Sciatic nerve (tissue), 2 donors: ENCODE data around the gene LSR. TPM values are rescaled to one million over a fixed set of nuclear protein-coding genes. Genes with fewer than 3 reads are reported as not detected.
"Not testable (repeated sequence)": the region's sequence is repeated elsewhere in the genome, so short reads cannot be mapped to it uniquely, and the experiment has no call there.

Experiments
- ATAC-seq: fragments of 200-7000 bp; cut with Tn5 transposase; one replicate; pipeline ENCODE4 v1.9.1; 2020; ENCODE audit warnings: mild to moderate bottlenecking, moderate library complexity
- DNase-seq: peaks from one replicate; pipeline ENCODE4 v3.0.0-alpha.2; 2020; ENCODE audit warnings: low spot score
- intact Hi-C: fragments of 100-400 bp; cut with DNase I; formaldehyde crosslinking; loops from one replicate; pipeline ENCODE4 v1.14.2; 2022
- total RNA-seq: library from RNA; stranded (reverse); fragmentation: NEBNext Ultra II Directional; extraction: Animal tissue kit (Norgen Biotek cat#: 25700); gene quantifications from one replicate; pipeline ENCODE4 v1.2.1, GENCODE V29; 2021
- donor health status: DM: no; HTN: no; CAD: no.
- donor health status: DM: no; HTN: no; CAD: no.

The LSR gene
- total RNA-seq, 1 donor from 2014 or later = 9.3 TPM

DNA sequence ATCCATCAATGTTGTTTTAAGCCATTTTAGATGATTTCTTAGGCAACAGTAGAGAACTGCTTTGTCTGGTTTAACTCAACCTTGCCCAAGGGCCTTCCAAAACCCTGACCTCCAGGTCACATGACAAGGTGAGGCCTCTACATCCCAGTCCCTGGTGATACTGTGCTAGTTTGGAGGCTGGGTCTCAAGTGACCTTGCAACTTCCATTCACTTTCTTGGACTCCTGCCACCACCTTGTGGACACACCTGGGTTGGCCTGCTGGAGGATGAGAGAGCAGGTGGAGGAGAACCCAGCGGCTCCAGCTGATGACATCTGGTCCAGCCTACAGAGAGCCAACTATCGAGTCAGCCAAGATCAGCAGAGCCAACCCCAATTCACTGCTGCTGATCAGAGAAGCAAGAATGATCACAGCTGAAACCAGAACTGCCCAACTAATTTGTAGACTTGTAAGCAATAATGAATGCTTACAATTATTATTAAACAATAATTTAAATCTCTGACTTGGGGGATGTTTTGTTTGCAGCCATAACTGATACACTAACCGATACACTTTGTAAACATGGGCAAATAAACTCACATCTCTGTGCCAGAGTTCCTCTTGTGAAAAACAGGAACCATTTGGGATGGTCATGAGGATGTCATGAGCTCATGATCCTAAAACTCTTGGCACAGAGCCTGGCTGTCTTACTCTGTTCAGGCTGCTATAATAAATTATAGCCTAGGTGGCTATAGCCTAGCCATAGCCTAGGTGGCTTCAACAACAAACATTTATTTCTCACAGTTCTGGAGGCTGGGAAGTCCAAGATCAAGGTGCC lies 31.8 kb upstream of the LSR start:
- ATAC-seq (peak; percentile 70), DNase-seq (no peak)
- intact Hi-C loops = no loop called here

GRCh38 chr19:35217649-35217990 lies 31.2 kb upstream of the LSR start:
- DNase-seq = no peak
- no peak for ATAC-seq
- intact Hi-C loops = no loop called here

GRCh38 chr19:35219008-35219407 lies 29.8 kb upstream of the LSR start:
- ATAC-seq = no peak
- intact Hi-C loops = no loop called here
- no peak for DNase-seq

DNA sequence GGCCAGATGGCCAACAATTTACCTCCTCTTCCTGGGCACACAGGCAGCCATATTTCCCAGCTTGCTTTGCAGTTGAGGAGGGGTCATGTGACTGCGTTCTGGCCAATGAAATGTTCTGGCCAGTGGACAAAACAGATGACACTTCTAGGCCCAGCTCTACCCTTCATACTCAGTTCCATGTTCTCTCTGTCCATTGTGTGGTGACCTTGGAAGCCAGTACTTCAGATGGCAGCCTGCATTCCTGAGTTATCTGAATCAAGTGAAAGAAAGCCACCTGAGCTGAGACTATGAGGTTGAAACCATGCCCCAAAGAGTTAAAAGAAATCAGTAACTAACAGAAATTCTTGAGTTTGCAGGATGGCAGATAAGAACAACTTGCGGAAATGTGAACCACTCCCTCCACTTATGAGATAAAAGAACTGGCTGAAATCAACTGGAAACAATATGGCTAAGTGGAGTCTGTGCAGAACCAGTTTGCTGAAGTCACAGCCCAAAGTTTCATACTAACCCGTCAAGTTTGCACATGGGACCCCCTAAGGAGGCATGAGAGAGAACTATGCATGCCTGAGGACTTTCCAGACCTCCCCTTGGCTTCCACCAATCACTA lies 28.4 kb upstream of the LSR start:
- ATAC-seq (no peak), DNase-seq (peak; percentile 17)
- intact Hi-C loops = no loop called here

DNA sequence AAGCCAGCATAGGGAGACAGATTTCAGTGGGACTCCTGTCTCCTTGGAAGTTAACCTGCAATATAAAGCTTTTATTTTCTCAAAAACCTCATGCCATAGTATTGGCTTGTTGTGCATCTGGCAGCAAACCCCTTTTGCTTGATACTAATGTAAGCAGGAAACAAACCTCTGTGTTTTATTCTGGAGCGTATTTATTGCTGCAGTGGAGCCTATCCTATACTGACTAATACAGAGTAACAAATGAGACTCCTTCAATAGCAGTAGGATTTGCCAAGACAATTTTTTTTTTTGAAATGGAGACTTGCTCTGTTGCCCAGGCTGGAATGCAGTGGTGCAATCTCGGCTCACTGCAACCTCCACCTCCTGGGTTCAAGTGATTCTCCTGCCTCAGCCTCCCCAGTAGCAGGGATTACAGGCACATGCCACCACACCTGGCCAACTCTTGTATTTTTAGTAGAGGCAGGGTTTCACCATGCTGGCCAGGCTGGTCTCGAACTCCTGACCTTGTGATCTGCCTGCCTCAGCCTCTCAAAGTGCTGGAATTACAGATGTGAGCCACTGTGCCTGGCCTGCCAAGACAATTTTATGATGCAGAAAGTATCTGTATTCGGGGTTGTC lies 27.7 kb upstream of the LSR start:
- DNase-seq, ATAC-seq, intact Hi-C loops: not testable (repeated sequence)

- ATAC-seq (no peak), DNase-seq (no peak)
- intact Hi-C loops = no loop called here
Measured at GRCh38 chr19:35222373-35223015, 26.3 kb upstream of the LSR start.

GRCh38 chr19:35223084-35223790 lies 25.6 kb upstream of the LSR start:
- DNase-seq (no peak), ATAC-seq (no peak)
- intact Hi-C loops = no loop called here

DNA sequence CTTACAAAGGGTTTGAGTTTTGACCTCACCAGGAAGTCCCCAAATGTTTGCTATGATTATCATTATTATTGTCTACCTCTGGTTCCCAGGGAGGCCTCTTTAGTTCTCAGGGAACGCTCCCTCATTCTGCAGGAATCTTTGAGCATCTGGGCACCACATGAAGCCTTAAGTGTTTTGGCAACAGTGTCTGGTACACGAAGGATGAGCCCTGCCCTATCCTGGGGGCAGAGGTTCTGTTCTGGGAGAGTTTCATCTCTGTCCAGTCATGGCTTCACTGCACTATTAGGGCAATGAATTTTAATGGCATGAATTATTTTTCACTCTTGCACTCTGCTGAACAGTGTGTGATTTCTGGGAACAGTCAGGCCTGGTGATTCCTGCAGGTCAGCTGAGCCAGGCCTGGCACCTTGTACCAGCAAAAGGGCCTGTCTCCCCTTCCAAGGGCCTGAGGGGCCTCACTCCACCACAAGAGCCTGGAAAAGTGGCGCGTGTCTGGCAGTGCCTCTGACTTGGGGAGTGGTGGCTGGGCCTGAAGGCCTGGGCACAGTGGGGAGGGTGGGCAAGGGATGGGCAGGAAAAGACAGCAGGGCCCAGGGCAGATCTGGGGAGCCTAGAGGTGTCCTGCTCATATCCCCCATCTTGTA lies 24.8 kb upstream of the LSR start:
- DNase-seq (no peak), ATAC-seq (no peak)
- intact Hi-C loops = no loop called here

GRCh38 chr19:35224681-35225571 lies 23.9 kb upstream of the LSR start:
- ATAC-seq = peak; percentile 36
- no peak for DNase-seq

DNA sequence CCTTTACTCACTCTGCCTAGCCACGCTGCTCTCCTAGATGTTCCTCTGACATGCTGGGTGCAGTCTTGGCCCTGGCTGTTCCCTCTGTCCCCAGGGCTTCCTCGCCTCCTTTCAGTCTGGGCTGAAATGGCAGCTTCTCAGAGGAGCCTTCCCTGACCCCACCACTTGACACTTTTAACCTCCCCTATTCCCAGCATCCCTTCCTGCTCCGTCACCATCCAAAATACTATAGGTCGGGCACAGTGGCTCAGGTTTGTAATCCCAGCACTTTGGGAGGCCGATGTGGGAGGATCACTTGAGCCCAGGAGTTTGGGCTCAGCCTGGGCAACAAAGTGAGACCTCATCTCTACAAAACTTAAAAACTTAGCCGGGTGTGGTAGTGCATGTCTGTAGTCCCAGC lies 22.9 kb upstream of the LSR start:
- DNase-seq (no peak), ATAC-seq (no peak)

More at GRCh38 chr19:35224681-35225571, 23.9 kb upstream of the LSR start:
- intact Hi-C loops = no loop called here

GRCh38 chr19:35226748-35227147 lies 22.1 kb upstream of the LSR start:
- intact Hi-C loops = no loop called here
- no peak for DNase-seq
- ATAC-seq = no peak

More for the DNA sequence above, 22.9 kb upstream of the LSR start:
- intact Hi-C loops = no loop called here

DNA sequence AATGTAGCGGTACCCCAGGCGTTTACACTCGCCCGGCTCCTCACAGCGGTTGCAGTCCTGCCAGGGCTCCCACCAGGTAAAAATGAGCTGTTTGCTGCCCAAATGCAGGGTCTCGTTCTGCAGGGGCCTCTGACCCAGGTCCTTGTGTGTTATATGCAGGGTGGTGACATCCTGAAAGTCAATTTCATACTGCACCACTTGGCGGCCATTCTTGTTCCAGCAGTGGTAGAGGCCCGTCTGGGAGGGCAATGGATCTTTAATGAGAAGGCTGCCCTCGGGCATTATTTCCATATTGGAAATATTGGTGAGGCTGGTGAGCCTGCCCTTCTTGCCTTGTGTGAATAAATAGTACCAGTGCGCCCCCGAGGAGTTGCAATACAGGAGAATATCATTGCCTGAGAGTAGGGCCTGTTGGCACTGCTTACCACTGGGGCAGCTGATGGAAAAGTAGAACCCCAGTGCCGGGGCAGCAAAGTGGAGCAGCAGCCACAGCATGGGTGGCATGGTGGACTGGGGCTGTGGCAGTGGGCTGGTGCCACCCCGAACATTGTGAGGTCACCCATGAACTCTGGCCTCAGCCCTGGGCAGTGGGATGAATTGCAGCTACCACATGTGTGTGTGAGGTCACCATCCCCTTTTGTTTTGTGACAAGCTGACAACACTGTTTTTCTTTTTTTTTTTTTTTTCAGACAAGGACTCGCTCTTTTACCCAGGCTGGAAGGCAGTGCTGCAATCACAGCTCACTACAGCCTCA lies 20.4 kb upstream of the LSR start, which contains the start of gene FAM187B:
Gene FAM187B (minus strand): TSS at position 563 of the 754 bp plus-strand sequence. CDS start 59 bp downstream, at position 504.
- intact Hi-C loops = no loop called here
- ATAC-seq = no peak
- DNase-seq = no peak

DNA sequence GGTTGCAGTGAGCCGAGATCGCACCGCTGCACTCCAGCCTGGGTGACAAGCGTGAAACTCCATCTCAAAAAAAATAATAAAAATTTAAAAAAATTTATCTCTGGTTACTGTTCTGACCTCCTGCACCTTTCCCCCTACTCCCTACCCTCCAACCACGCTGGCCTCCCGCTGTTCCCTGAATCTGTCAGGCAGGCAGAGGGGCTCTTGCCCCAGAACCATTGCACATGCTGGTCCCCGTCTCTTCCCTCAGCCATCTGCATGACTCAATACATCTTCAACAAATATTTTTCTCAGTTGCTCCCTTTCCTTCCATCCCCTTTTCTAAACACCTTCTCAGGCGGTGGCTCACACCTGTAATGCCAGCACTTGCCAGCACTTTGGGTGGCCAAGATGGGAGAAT lies 19.2 kb upstream of the LSR start:
- intact Hi-C loops = no loop called here
- no peak for ATAC-seq
- no peak for DNase-seq

DNA sequence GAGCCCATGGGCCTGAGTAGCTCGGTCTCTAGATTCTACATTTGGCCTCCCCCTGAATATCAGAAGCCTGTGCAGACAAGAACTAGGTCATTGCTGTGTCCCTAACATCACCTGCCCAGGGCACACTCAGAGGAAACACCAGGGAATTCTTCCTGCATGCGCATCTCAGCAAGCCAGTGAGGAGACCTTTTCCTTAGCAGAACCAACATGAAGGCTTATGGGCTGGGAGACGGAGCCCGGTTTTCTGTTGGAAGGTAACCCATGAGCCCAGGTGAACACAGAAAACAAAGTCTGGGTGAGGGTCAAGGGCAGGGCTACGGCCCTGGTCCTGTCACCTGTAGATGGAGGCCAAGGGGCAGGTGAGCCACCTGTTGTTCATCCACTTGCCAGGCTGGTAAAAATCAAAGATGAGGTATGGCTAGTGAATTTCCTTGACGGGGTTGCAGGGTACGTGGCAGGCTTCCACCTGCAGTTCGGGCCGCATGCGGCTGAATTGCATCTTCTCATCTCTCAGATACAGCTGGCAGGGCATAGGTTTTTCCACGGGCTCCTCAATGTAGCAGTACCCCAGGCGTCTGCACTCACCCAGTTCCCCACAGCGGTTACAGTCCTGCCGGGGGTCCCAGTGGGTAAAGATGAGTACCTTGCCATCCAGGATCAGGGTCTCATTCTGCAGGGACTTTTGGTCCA lies 16.7 kb upstream of the LSR start:
- DNase-seq = no peak
- intact Hi-C loops = no loop called here

GRCh38 chr19:35232912-35233311 lies 15.9 kb upstream of the LSR start:
- no peak for DNase-seq
- ATAC-seq = no peak
- intact Hi-C loops = no loop called here

More for the DNA sequence above, 16.7 kb upstream of the LSR start:
- ATAC-seq = no peak

DNA sequence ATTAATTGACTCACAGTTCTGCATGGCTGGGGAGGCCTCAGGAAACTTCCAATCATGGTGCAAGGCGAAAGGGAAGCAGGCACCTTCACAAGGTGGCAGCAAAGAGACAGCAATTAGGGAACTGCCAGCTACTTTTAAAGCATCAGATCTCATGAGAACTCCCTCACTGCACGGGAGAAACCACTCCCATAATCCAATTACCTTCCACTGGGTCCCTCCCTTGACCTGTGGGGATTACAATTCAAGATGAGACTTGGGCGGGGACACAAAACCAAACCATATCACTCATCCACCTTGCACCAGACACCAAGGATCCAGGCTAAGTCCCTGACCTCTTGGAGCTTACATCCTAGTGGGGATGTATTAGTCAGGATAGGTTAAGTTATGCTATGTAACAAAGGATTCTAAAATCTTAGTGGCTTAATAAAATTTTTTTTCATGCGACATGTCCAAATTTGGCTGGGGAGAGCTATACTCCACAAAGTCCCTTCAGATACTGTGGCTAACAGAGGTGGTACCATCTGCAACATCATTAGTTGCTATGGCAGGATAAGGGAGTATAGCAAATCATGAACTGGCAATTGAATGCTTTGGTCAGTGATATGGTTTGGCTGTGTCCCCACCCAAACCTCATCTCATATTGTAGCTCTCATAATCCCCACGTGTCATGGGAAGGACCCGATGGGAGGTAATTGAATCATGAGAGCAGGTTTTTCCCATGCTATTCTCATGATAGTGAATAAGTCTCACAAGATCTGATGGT lies 12.0 kb upstream of the LSR start:
- intact Hi-C loops = no loop called here
- ATAC-seq (no peak), DNase-seq (no peak)
